GM23338 (cell line): ENCODE measurements around the gene RAB9A.
"Not testable (repeated sequence)": the region's sequence is repeated elsewhere in the genome, so short reads cannot be mapped to it uniquely, and the experiment has no call there.

Experiments
- EZH2phosphoT487 ChIP-seq: fragments of 200-600 bp; sonication (generic); IDR thresholded peaks from one replicate; pipeline ENCODE4 v1.8.1; 2018; ENCODE audit warnings: antibody characterized with exemption; ENCODE audit not compliant: unreplicated experiment
- POLR2AphosphoS5 ChIP-seq: IDR thresholded peaks from 2 replicates; pipeline ENCODE4 v1.6.1; 2016; ENCODE audit warnings: antibody characterized with exemption, low read depth
- TF ChIP-seq, protein P1 (sequence below): IDR thresholded peaks from one replicate; pipeline ENCODE4 v1.6.1; 2018; ENCODE audit warnings: antibody characterized with exemption; ENCODE audit not compliant: unreplicated experiment
- TF ChIP-seq, protein P2 (sequence below), 2 experiments: fragments of 200-600 bp in 1 of 2; sonication (generic) in 1 of 2; conservative IDR thresholded peaks; 2 replicates each; pipeline versions ENCODE4 v1.5.1 to v1.6.1; 2016 to 2017; ENCODE audit warnings: antibody characterized with exemption in 2 of 2, low read depth in 2 of 2, mild to moderate bottlenecking in 2 of 2, moderate library complexity in 1 of 2

DNA sequence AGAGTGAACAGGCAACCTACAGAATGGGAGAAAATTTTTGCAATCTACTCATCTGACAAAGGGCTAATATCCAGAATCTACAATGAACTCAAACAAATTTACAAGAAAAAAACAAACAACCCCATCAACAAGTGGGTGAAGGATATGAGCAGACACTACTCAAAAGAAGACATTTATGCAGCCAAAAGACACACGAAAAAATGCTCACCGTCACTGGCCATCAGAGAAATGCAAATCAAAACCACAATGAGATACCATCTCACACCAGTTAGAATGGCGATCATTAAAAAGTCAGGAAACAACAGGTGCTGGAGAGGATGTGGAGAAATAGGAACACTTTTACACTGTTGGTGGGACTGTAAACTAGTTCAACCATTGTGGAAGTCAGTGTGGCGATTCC is 47.2 kb upstream of the RAB9A start:
- TF ChIP-seq, protein P1, sequence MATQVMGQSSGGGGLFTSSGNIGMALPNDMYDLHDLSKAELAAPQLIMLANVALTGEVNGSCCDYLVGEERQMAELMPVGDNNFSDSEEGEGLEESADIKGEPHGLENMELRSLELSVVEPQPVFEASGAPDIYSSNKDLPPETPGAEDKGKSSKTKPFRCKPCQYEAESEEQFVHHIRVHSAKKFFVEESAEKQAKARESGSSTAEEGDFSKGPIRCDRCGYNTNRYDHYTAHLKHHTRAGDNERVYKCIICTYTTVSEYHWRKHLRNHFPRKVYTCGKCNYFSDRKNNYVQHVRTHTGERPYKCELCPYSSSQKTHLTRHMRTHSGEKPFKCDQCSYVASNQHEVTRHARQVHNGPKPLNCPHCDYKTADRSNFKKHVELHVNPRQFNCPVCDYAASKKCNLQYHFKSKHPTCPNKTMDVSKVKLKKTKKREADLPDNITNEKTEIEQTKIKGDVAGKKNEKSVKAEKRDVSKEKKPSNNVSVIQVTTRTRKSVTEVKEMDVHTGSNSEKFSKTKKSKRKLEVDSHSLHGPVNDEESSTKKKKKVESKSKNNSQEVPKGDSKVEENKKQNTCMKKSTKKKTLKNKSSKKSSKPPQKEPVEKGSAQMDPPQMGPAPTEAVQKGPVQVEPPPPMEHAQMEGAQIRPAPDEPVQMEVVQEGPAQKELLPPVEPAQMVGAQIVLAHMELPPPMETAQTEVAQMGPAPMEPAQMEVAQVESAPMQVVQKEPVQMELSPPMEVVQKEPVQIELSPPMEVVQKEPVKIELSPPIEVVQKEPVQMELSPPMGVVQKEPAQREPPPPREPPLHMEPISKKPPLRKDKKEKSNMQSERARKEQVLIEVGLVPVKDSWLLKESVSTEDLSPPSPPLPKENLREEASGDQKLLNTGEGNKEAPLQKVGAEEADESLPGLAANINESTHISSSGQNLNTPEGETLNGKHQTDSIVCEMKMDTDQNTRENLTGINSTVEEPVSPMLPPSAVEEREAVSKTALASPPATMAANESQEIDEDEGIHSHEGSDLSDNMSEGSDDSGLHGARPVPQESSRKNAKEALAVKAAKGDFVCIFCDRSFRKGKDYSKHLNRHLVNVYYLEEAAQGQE, result not testable (repeated sequence)
- TF ChIP-seq, protein P2, sequence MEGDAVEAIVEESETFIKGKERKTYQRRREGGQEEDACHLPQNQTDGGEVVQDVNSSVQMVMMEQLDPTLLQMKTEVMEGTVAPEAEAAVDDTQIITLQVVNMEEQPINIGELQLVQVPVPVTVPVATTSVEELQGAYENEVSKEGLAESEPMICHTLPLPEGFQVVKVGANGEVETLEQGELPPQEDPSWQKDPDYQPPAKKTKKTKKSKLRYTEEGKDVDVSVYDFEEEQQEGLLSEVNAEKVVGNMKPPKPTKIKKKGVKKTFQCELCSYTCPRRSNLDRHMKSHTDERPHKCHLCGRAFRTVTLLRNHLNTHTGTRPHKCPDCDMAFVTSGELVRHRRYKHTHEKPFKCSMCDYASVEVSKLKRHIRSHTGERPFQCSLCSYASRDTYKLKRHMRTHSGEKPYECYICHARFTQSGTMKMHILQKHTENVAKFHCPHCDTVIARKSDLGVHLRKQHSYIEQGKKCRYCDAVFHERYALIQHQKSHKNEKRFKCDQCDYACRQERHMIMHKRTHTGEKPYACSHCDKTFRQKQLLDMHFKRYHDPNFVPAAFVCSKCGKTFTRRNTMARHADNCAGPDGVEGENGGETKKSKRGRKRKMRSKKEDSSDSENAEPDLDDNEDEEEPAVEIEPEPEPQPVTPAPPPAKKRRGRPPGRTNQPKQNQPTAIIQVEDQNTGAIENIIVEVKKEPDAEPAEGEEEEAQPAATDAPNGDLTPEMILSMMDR (conservative IDR thresholded peaks at IDR 0.05; ENCODE audit: low read depth in 2 of 2), result not testable (repeated sequence)
- not testable (repeated sequence) for TF ChIP-seq EZH2phosphoT487, POLR2AphosphoS5
